HCT116 (cell line): ENCODE results near the gene PADI2. TPM values are rescaled to one million over a fixed set of nuclear protein-coding genes. Genes with fewer than 3 reads are reported as not detected.

Experiments
- ATAC-seq: fragments of 200-7000 bp; cut with Tn5 transposase; 2 replicates; pipeline ENCODE4 v1.9.1; 2020; ENCODE audit warnings: mild to moderate bottlenecking, moderate library complexity
- BruUV-seq: library from RNA; stranded (reverse); fragments of 400-500 nt; replicated peaks from 2 replicates; lab custom pipeline; 2021; lab: Mats Ljungman, UMichigan
- CTCF ChIA-PET: fragments of 300-600 bp; sonication (Branson Sonifier 250); formaldehyde crosslinking; loops from one replicate; lab custom pipeline; 2021; ENCODE audit warnings: antibody characterized with exemption; lab: Charles Lee
- POLR2A ChIA-PET: fragments of 300-600, 350-600 bp; sonication (Branson Sonifier 250); formaldehyde crosslinking; loops from one replicate; lab custom pipeline; 2021; ENCODE audit warnings: antibody characterized with exemption; lab: Charles Lee
- RAD21 ChIA-PET, 2 experiments: fragments of 300-600 bp; sonication (Branson Sonifier 250); formaldehyde crosslinking; loops; one replicate each; lab custom pipeline; 2023; ENCODE audit warnings: low total read pairs in 2 of 2; ENCODE audit not compliant: uncharacterized antibody in 2 of 2, unreplicated experiment in 2 of 2, low non-redundant PET in 1 of 2; lab: Charles Lee
- DNase-seq: peaks from one replicate; pipeline ENCODE4 v3.0.0-alpha.2; 2010; ENCODE audit warnings: low read depth, low spot score
- H2AFZ ChIP-seq: fragments of 200-600 bp; shearing (Covaris generic), sonication (generic); 2 replicates; pipeline ENCODE4 v1.6.1; 2017; ENCODE audit warnings: low read depth, mixed run types, mixed read lengths, antibody characterized with exemption, low read length; ENCODE audit not compliant: poor library complexity, severe bottlenecking
- H3K27ac ChIP-seq: 2 replicates; pipeline ENCODE4 v1.5.1; 2012; ENCODE audit warnings: low read depth, low read length
- H3K27me3 ChIP-seq: fragments of 200-600 bp; sonication (generic); 2 replicates; pipeline ENCODE4 v1.6.1; 2016; ENCODE audit warnings: mixed run types, low read length, mixed read lengths; ENCODE audit not compliant: insufficient read depth
- H3K36me3 ChIP-seq, 2 experiments: fragments of 200-500 bp in 1 of 2; fragments of 200-600 bp in 1 of 2; sonication (Bioruptor generic) in 1 of 2; sonication (generic) in 1 of 2; 2 replicates each; pipeline versions ENCODE4 v1.5.1 to v1.6.1; 2014 to 2016; ENCODE audit warnings: low read length in 2 of 2, inconsistent platforms in 1 of 2, mixed read lengths in 1 of 2, mixed run types in 1 of 2; ENCODE audit not compliant: insufficient read depth in 2 of 2, control insufficient read depth in 1 of 2
- H3K4me1 ChIP-seq, 2 experiments: fragments of 200-600 bp in 1 of 2; sonication (generic) in 1 of 2; 2 replicates each; pipeline versions ENCODE4 v1.5.1 to v1.6.1; 2012 to 2017; ENCODE audit warnings: low read length in 2 of 2, inconsistent platforms in 1 of 2, mild to moderate bottlenecking in 1 of 2, mixed read lengths in 1 of 2, mixed run types in 1 of 2, moderate library complexity in 1 of 2; ENCODE audit not compliant: insufficient read depth in 2 of 2, control insufficient read depth in 1 of 2
- H3K4me2 ChIP-seq: fragments of 200-600 bp; sonication (generic); 2 replicates; pipeline ENCODE4 v1.6.1; 2017; ENCODE audit warnings: mixed run types, low read length, mixed read lengths
- H3K4me3 ChIP-seq, 2 experiments: fragments of 200-600 bp in 1 of 2; sonication (generic) in 1 of 2; replicated peaks in 1 of 2; 2 replicates each; pipeline ENCODE4 v1.5.1; 2011 to 2016; ENCODE audit warnings: low read length in 2 of 2, control low read depth in 1 of 2, low read depth in 1 of 2, mild to moderate bottlenecking in 1 of 2, mixed read lengths in 1 of 2, mixed run types in 1 of 2
- H3K79me2 ChIP-seq: fragments of 200-600 bp; sonication (generic); 2 replicates; pipeline ENCODE4 v1.6.1; 2017; ENCODE audit warnings: mild to moderate bottlenecking, mixed run types, low read length, moderate library complexity, mixed read lengths; ENCODE audit not compliant: insufficient read depth
- H3K9ac ChIP-seq: fragments of 200-600 bp; sonication (generic); 2 replicates; pipeline ENCODE4 v1.6.1; 2016; ENCODE audit warnings: low read length, mixed read lengths
- H3K9me2 ChIP-seq: fragments of 200-600 bp; sonication (generic), shearing (Covaris generic); 2 replicates; pipeline ENCODE4 v1.6.1; 2017; ENCODE audit warnings: mixed run types, mild to moderate bottlenecking, moderate library complexity; ENCODE audit not compliant: insufficient read depth
- H3K9me3 ChIP-seq, 2 experiments: fragments of 200-500 bp in 1 of 2; fragments of 200-600 bp in 1 of 2; sonication (Bioruptor generic) in 1 of 2; sonication (generic) in 1 of 2; 2 replicates each; pipeline ENCODE4 v1.6.1; 2014 to 2017; ENCODE audit warnings: low read length in 2 of 2, mixed read lengths in 2 of 2, inconsistent platforms in 1 of 2, low read depth in 1 of 2, mild to moderate bottlenecking in 1 of 2, mixed run types in 1 of 2, moderate library complexity in 1 of 2; ENCODE audit not compliant: control insufficient read depth in 1 of 2, insufficient read depth in 1 of 2
- H4K20me1 ChIP-seq: fragments of 200-600 bp; sonication (generic), shearing (Covaris generic); 2 replicates; pipeline ENCODE4 v1.6.1; 2017; ENCODE audit warnings: mixed run types, mild to moderate bottlenecking, moderate library complexity; ENCODE audit not compliant: insufficient read depth
- CEBPB ChIP-seq: IDR thresholded peaks from 2 replicates; pipeline ENCODE4 v1.6.1; 2012; ENCODE audit warnings: low read depth
- EGR1 ChIP-seq: IDR thresholded peaks from 2 replicates; pipeline ENCODE4 v1.6.1; 2012; ENCODE audit warnings: low read depth
- ELF1 ChIP-seq: IDR thresholded peaks from 2 replicates; pipeline ENCODE4 v1.6.1; 2012; ENCODE audit warnings: low read depth, borderline replicate concordance
- EZH2 ChIP-seq: fragments of 200-600 bp; sonication (generic); IDR thresholded peaks from 2 replicates; pipeline ENCODE4 v1.6.1; 2017; ENCODE audit warnings: antibody characterized with exemption, mixed run types
- EZH2phosphoT487 ChIP-seq: fragments of 200-600 bp; IDR thresholded peaks from 2 replicates; pipeline ENCODE4 v1.6.1; 2018; ENCODE audit warnings: antibody characterized with exemption, borderline replicate concordance
- FOSL1 ChIP-seq: IDR thresholded peaks from 2 replicates; pipeline ENCODE4 v1.6.1; 2012; ENCODE audit warnings: low read depth
- JUND ChIP-seq: IDR thresholded peaks from 2 replicates; pipeline ENCODE4 v1.6.1; 2012
- POLR2A ChIP-seq: IDR thresholded peaks from 2 replicates; pipeline ENCODE4 v1.7.0; 2011; ENCODE audit warnings: borderline replicate concordance; ENCODE audit not compliant: insufficient read depth, insufficient read length; ENCODE audit errors: extremely low read depth
- POLR2AphosphoS5 ChIP-seq: IDR thresholded peaks from 2 replicates; pipeline ENCODE4 v1.6.1; 2011; ENCODE audit warnings: mild to moderate bottlenecking, low read depth, low read length, moderate library complexity
- RAD21 ChIP-seq: IDR thresholded peaks from 2 replicates; pipeline ENCODE4 v1.6.1; 2012; ENCODE audit warnings: low read depth, mild to moderate bottlenecking
- SIN3A ChIP-seq: IDR thresholded peaks from 2 replicates; pipeline ENCODE4 v1.6.1; 2012; ENCODE audit warnings: low read depth
- SP1 ChIP-seq: IDR thresholded peaks from 2 replicates; pipeline ENCODE4 v1.6.1; 2012; ENCODE audit warnings: low read depth
- SRF ChIP-seq: IDR thresholded peaks from 2 replicates; pipeline ENCODE4 v1.6.1; 2012; ENCODE audit warnings: low read depth
- YY1 ChIP-seq: IDR thresholded peaks from 2 replicates; pipeline ENCODE4 v1.6.1; 2011; ENCODE audit warnings: low read length, low read depth, moderate library complexity, mild to moderate bottlenecking; ENCODE audit not compliant: insufficient replicate concordance; ENCODE audit errors: extremely low read depth
- ZFX ChIP-seq: fragments of 450-650 bp; IDR thresholded peaks from 2 replicates; pipeline ENCODE4 v1.6.1; 2017
- ZNF274 ChIP-seq: fragments of 200-500 bp; sonication (Bioruptor generic); IDR thresholded peaks from 2 replicates; pipeline ENCODE4 v1.6.1; 2014; ENCODE audit warnings: mild to moderate bottlenecking, low read depth, low read length, inconsistent platforms
- intact Hi-C: fragments of 100-400 bp; cut with micrococcal nuclease; formaldehyde crosslinking; loops from 2 replicates; pipeline ENCODE4 v1.10.0; 2022
- total RNA-seq: library from RNA; stranded (reverse); gene quantifications from one replicate; pipeline ENCODE4 v1.2.1, GENCODE V29; 2021; ENCODE audit not compliant: unreplicated experiment
- TF ChIP-seq, protein P1 (sequence below): IDR thresholded peaks from 2 replicates; pipeline ENCODE4 v1.6.1; 2012; ENCODE audit warnings: low read depth

PADI2 gene
- total RNA-seq, 1 experiment from 2014 or later: 2.7 TPM

- ChIA-PET CTCF (no interaction called here), RAD21 (no interaction called here), POLR2A (no interaction called here)
- no peaks in the 10 kb centered on the region for H3K9me3 ChIP-seq
- H3K27ac ChIP-seq: no peak overlapping the region
- H3K4me2 ChIP-seq: no peak overlapping the region
- DNase-seq: no peak
- TF ChIP-seq POLR2AphosphoS5 (no peak), YY1 (no peak), EZH2 (no peak), FOSL1 (no peak), ZNF274 (no peak), SIN3A (no peak), ZFX (no peak), SP1 (no peak), RAD21 (no peak), EZH2phosphoT487 (no peak), JUND (no peak), SRF (no peak), ELF1 (no peak), EGR1 (no peak), POLR2A (no peak), CEBPB (no peak)
- TF ChIP-seq, protein P1, sequence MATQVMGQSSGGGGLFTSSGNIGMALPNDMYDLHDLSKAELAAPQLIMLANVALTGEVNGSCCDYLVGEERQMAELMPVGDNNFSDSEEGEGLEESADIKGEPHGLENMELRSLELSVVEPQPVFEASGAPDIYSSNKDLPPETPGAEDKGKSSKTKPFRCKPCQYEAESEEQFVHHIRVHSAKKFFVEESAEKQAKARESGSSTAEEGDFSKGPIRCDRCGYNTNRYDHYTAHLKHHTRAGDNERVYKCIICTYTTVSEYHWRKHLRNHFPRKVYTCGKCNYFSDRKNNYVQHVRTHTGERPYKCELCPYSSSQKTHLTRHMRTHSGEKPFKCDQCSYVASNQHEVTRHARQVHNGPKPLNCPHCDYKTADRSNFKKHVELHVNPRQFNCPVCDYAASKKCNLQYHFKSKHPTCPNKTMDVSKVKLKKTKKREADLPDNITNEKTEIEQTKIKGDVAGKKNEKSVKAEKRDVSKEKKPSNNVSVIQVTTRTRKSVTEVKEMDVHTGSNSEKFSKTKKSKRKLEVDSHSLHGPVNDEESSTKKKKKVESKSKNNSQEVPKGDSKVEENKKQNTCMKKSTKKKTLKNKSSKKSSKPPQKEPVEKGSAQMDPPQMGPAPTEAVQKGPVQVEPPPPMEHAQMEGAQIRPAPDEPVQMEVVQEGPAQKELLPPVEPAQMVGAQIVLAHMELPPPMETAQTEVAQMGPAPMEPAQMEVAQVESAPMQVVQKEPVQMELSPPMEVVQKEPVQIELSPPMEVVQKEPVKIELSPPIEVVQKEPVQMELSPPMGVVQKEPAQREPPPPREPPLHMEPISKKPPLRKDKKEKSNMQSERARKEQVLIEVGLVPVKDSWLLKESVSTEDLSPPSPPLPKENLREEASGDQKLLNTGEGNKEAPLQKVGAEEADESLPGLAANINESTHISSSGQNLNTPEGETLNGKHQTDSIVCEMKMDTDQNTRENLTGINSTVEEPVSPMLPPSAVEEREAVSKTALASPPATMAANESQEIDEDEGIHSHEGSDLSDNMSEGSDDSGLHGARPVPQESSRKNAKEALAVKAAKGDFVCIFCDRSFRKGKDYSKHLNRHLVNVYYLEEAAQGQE: no peak
- peaks cover 46% of the 10 kb centered on the region for H3K79me2 ChIP-seq
- H3K9me2 ChIP-seq: no peaks in the 10 kb centered on the region
- no peaks in the 10 kb centered on the region for H4K20me1 ChIP-seq
- no peak overlapping the region for H3K9ac ChIP-seq
- no peak overlapping the region for H2AFZ ChIP-seq
- intact Hi-C loops: no loop called here
- no TSS peak for BruUV-seq
- no peak for ATAC-seq
- H3K36me3 ChIP-seq: peaks cover 31 to 34% of the 10 kb centered on the region in 2 experiments; a peak in 3 of 4 replicates
- H3K4me1 ChIP-seq: no peaks in the 10 kb centered on the region
- no peaks in the 10 kb centered on the region for H3K27me3 ChIP-seq
- H3K4me3 ChIP-seq: no peak overlapping the region
Observed at GRCh38 chr1:17039522-17039921, 79.7 kb downstream of the PADI2 start.
